Measurements from ENCODE around the gene RANGRF.

RANGRF gene

GRCh38 chr17:8320262-8320661 is 31.8 kb downstream of the RANGRF start:
- ATAC-seq, result no peak
- H3K4me1 Mint-ChIP-seq, result no peaks in the 10 kb centered on the region
- H3K27me3 Mint-ChIP-seq, result peaks cover 25% of the 10 kb centered on the region
- no peak overlapping the region for H3K4me3 Mint-ChIP-seq
- no peak for DNase-seq
- H3K9me3 Mint-ChIP-seq, result no peaks in the 10 kb centered on the region
- no peak overlapping the region for H3K27ac Mint-ChIP-seq

GRCh38 chr17:8320990-8321389 is 32.5 kb downstream of the RANGRF start:
- ATAC-seq (no peak), DNase-seq (no peak)
- Mint-ChIP-seq H3K9me3 (no peaks in the 10 kb centered on the region), H3K27me3 (peaks cover 25% of the 10 kb centered on the region), H3K4me1 (peaks cover 2% of the 10 kb centered on the region), H3K27ac (no peak overlapping the region), H3K4me3 (no peak overlapping the region)

GRCh38 chr17:8322061-8322460 is 33.6 kb downstream of the RANGRF start:
- Mint-ChIP-seq H3K9me3 (no peaks in the 10 kb centered on the region), H3K4me1 (peaks cover 13% of the 10 kb centered on the region), H3K4me3 (no peak overlapping the region), H3K27me3 (peaks cover 34% of the 10 kb centered on the region), H3K27ac (no peak overlapping the region)
- ATAC-seq, result no peak
- no peak for DNase-seq

- no peak overlapping the region for H3K4me3 Mint-ChIP-seq
Observed at GRCh38 chr17:8324132-8324531, 35.7 kb downstream of the RANGRF start.

GRCh38 chr17:8324923-8325322 is 36.5 kb downstream of the RANGRF start:
- Mint-ChIP-seq H3K9me3 (no peaks in the 10 kb centered on the region), H3K27ac (no peak overlapping the region), H3K27me3 (peaks cover 47% of the 10 kb centered on the region), H3K4me3 (no peak overlapping the region), H3K4me1 (peaks cover 17% of the 10 kb centered on the region)
- ATAC-seq, result no peak
- DNase-seq, result no peak

More at GRCh38 chr17:8324132-8324531, 35.7 kb downstream of the RANGRF start:
- Mint-ChIP-seq H3K9me3 (no peaks in the 10 kb centered on the region), H3K27me3 (peaks cover 47% of the 10 kb centered on the region), H3K4me1 (peaks cover 17% of the 10 kb centered on the region), H3K27ac (no peak overlapping the region)
- DNase-seq, result no peak
- ATAC-seq, result no peak

GRCh38 chr17:8326511-8327302 is 38.2 kb downstream of the RANGRF start:
- peak overlapping the region; percentile 57 to 59 for H3K27ac Mint-ChIP-seq
- peak overlapping the region; percentile 79 to 87 for H3K4me3 Mint-ChIP-seq
- H3K4me1 Mint-ChIP-seq, result peaks cover 17% of the 10 kb centered on the region
- H3K27me3 Mint-ChIP-seq, result peaks cover 47% of the 10 kb centered on the region
- peak; percentile 35 to 36 for DNase-seq
- peak; percentile 81 for ATAC-seq
- no peaks in the 10 kb centered on the region for H3K9me3 Mint-ChIP-seq

- H3K27me3 Mint-ChIP-seq, result peaks cover 52% of the 10 kb centered on the region
- no peaks in the 10 kb centered on the region for H3K9me3 Mint-ChIP-seq
- peak overlapping the region; percentile 79 to 87 for H3K4me3 Mint-ChIP-seq
- peak overlapping the region in 1 of 2 donors; percentile 57 for H3K27ac Mint-ChIP-seq
- ATAC-seq, result peak; percentile 19
- peaks cover 17% of the 10 kb centered on the region for H3K4me1 Mint-ChIP-seq
- no peak for DNase-seq
Observed at GRCh38 chr17:8327303-8327649, 38.8 kb downstream of the RANGRF start.

GRCh38 chr17:8332128-8332527 is 43.7 kb downstream of the RANGRF start:
- H3K27ac Mint-ChIP-seq, result no peak overlapping the region
- no peak for DNase-seq
- no peak for ATAC-seq
- no peak overlapping the region for H3K4me3 Mint-ChIP-seq
- peaks cover 28% of the 10 kb centered on the region for H3K27me3 Mint-ChIP-seq
- H3K9me3 Mint-ChIP-seq, result no peaks in the 10 kb centered on the region
- H3K4me1 Mint-ChIP-seq, result peaks cover 4% of the 10 kb centered on the region

- no peak overlapping the region for H3K27ac Mint-ChIP-seq
- ATAC-seq, result no peak
- no peak overlapping the region for H3K4me3 Mint-ChIP-seq
- peaks cover 24% of the 10 kb centered on the region for H3K27me3 Mint-ChIP-seq
- no peak for DNase-seq
- no peaks in the 10 kb centered on the region for H3K9me3 Mint-ChIP-seq
- H3K4me1 Mint-ChIP-seq, result peaks cover 2% of the 10 kb centered on the region
Observed at GRCh38 chr17:8332688-8333087, 44.2 kb downstream of the RANGRF start.

GRCh38 chr17:8333281-8333680 is 44.8 kb downstream of the RANGRF start:
- ATAC-seq (no peak), DNase-seq (no peak)
- Mint-ChIP-seq H3K4me1 (peaks cover 8% of the 10 kb centered on the region), H3K27me3 (peaks cover 24% of the 10 kb centered on the region), H3K27ac (no peak overlapping the region), H3K4me3 (no peak overlapping the region), H3K9me3 (no peaks in the 10 kb centered on the region)

- peak overlapping the region; percentile 42 for H3K4me3 Mint-ChIP-seq
- ATAC-seq, result peak; percentile 52
- peaks cover 16% of the 10 kb centered on the region for H3K4me1 Mint-ChIP-seq
Observed at GRCh38 chr17:8337802-8338752, 49.6 kb downstream of the RANGRF start.

GRCh38 chr17:8338753-8339140 is 50.3 kb downstream of the RANGRF start:
- Mint-ChIP-seq H3K4me3 (no peak overlapping the region), H3K9me3 (no peaks in the 10 kb centered on the region), H3K27ac (no peak overlapping the region), H3K4me1 (peaks cover 16% of the 10 kb centered on the region), H3K27me3 (peaks cover 20% of the 10 kb centered on the region)
- DNase-seq (no peak), ATAC-seq (peak; percentile 55)

More at GRCh38 chr17:8337802-8338752, 49.6 kb downstream of the RANGRF start:
- H3K27ac Mint-ChIP-seq, result no peak overlapping the region
- no peak for DNase-seq
- no peaks in the 10 kb centered on the region for H3K9me3 Mint-ChIP-seq
- peaks cover 20% of the 10 kb centered on the region for H3K27me3 Mint-ChIP-seq

GRCh38 chr17:8339540-8339939 is 51.1 kb downstream of the RANGRF start, which contains the start of gene ODF4:
Gene ODF4 (plus strand): TSS chr17:8339840. CDS start chr17:8340052, 212 bp downstream.
- DNase-seq, result no peak
- Mint-ChIP-seq H3K27me3 (peaks cover 20% of the 10 kb centered on the region), H3K9me3 (no peaks in the 10 kb centered on the region), H3K4me3 (no peak within 1 kb of the TSS), H3K27ac (peak within 1 kb of the TSS in 1 of 2 donors; percentile 19), H3K4me1 (peaks cover 16% of the 10 kb centered on the region)
- no peak for ATAC-seq

Data from stimulated activated naive CD8-positive, alpha-beta T cell treated with anti-CD3 and anti-CD28 coated beads, Interleukin-15, amount 100 ng/mL, for 72 hours (primary cell).